GM19397 (cell line): ENCODE results near the gene TMEM215.
"Not testable (repeated sequence)": the region's sequence is repeated elsewhere in the genome, so short reads cannot be mapped to it uniquely, and the experiment has no call there.

Experiments used
- ATAC-seq: cut with Tn5 transposase; IDR thresholded peaks from one replicate; pipeline ENCODE4 v1.9.1; 2021; ENCODE audit warnings: mild to moderate bottlenecking, moderate library complexity; ENCODE audit not compliant: unreplicated experiment

Gene TMEM215

GRCh38 chr9:32783168-32783891, at the start of gene TMEM215:
Gene TMEM215 (plus strand): TSS chr9:32783540. CDS start chr9:32784184, 644 bp downstream.
- no peak for ATAC-seq

- no peak for ATAC-seq
These were observed 47.9 kb upstream of the TMEM215 start for GRCh38 chr9:32735476-32735875.

GRCh38 chr9:32737378-32737777, 46.0 kb upstream of the TMEM215 start:
- no peak for ATAC-seq

- no peak for ATAC-seq
These were observed 44.7 kb upstream of the TMEM215 start for GRCh38 chr9:32738501-32739172.

- no peak for ATAC-seq
These were observed 41.6 kb upstream of the TMEM215 start for GRCh38 chr9:32741706-32742105.

- ATAC-seq = no peak
These were observed 41.0 kb upstream of the TMEM215 start for GRCh38 chr9:32742296-32742695.

- no peak for ATAC-seq
These were observed 35.3 kb upstream of the TMEM215 start for GRCh38 chr9:32748013-32748412.

- no peak for ATAC-seq
These were observed 27.6 kb upstream of the TMEM215 start for GRCh38 chr9:32755730-32756129.

GRCh38 chr9:32764139-32764538, 19.2 kb upstream of the TMEM215 start:
- ATAC-seq = no peak

GRCh38 chr9:32775283-32775682, 8.1 kb upstream of the TMEM215 start:
- no peak for ATAC-seq

- no peak for ATAC-seq
These were observed 7.1 kb upstream of the TMEM215 start for GRCh38 chr9:32776201-32776600.

GRCh38 chr9:32782476-32783167, 718 bp upstream of the TMEM215 start:
- no peak for ATAC-seq

- no peak for ATAC-seq
These were observed 4.5 kb downstream of the TMEM215 start for GRCh38 chr9:32787816-32788215.

GRCh38 chr9:32796015-32796414, 12.7 kb downstream of the TMEM215 start:
- not testable (repeated sequence) for ATAC-seq

- ATAC-seq = no peak
These were observed 18.2 kb downstream of the TMEM215 start for GRCh38 chr9:32801530-32801929.

GRCh38 chr9:32807217-32807616, 23.9 kb downstream of the TMEM215 start:
- no peak for ATAC-seq

- no peak for ATAC-seq
These were observed 27.9 kb downstream of the TMEM215 start for GRCh38 chr9:32811246-32811645.

GRCh38 chr9:32820322-32820721, 37.0 kb downstream of the TMEM215 start:
- ATAC-seq = no peak

GRCh38 chr9:32823101-32823500, 39.8 kb downstream of the TMEM215 start:
- no peak for ATAC-seq

GRCh38 chr9:32823551-32823950, 40.2 kb downstream of the TMEM215 start:
- ATAC-seq = no peak

- ATAC-seq = no peak
These were observed 41.9 kb downstream of the TMEM215 start for GRCh38 chr9:32825203-32825602.

GRCh38 chr9:32828861-32829260, 45.5 kb downstream of the TMEM215 start:
- no peak for ATAC-seq
